MV-4-11 (cell line): Measurements from ENCODE around the gene MED19.
A peak's percentile ranks its signal among the peaks of the same experiment; 100 is the strongest.
"Not testable (repeated sequence)": the region's sequence is repeated elsewhere in the genome, so short reads cannot be mapped to it uniquely, and the experiment has no call there.

Experiments
- DNase-seq: peaks from one replicate; lab custom pipeline; 2025; lab: John Stamatoyannopoulos, UW

The MED19 gene

GRCh38 chr11:57704932-57705331, 7.1 kb downstream of the MED19 start:
- DNase-seq, result no peak

- no peak for DNase-seq
Observed at GRCh38 chr11:57703341-57703740, 8.7 kb downstream of the MED19 start.

GRCh38 chr11:57700425-57700824, 11.6 kb downstream of the MED19 start:
- no peak for DNase-seq

GRCh38 chr11:57699813-57700212, 12.2 kb downstream of the MED19 start:
- DNase-seq, result no peak

GRCh38 chr11:57698843-57699365, 13.1 kb downstream of the MED19 start:
- no peak for DNase-seq

GRCh38 chr11:57690474-57690873, 21.5 kb downstream of the MED19 start:
- DNase-seq, result not testable (repeated sequence)

- DNase-seq, result no peak
Observed at GRCh38 chr11:57681168-57681567, 30.8 kb downstream of the MED19 start.

- peak; percentile 28 for DNase-seq
Observed at GRCh38 chr11:57680552-57680874, 31.5 kb downstream of the MED19 start.

- no peak for DNase-seq
Observed at GRCh38 chr11:57679396-57679795, 32.6 kb downstream of the MED19 start.

- DNase-seq, result no peak
Observed at GRCh38 chr11:57675176-57675941, 36.7 kb downstream of the MED19 start.

GRCh38 chr11:57674251-57674650, 37.8 kb downstream of the MED19 start:
- DNase-seq, result peak; percentile 9

GRCh38 chr11:57668434-57668782, 43.6 kb downstream of the MED19 start:
- no peak for DNase-seq

GRCh38 chr11:57667736-57668433, 44.1 kb downstream of the MED19 start, which contains the start of gene ZDHHC5:
ZDHHC5 (plus strand) TSS chr11:57668114; CDS start chr11:57673091, 4,977 bp downstream.
- DNase-seq, result peak; percentile 98

GRCh38 chr11:57667117-57667735, 44.8 kb downstream of the MED19 start:
- DNase-seq, result peak; percentile 97

GRCh38 chr11:57663975-57664374, 48.0 kb downstream of the MED19 start:
- DNase-seq, result no peak

GRCh38 chr11:57662893-57663292, 49.1 kb downstream of the MED19 start:
- DNase-seq, result peak; percentile 21

GRCh38 chr11:57659669-57660068, 52.3 kb downstream of the MED19 start:
- no peak for DNase-seq

- DNase-seq, result peak; percentile 36
Observed at GRCh38 chr11:57658023-57658361, 54.0 kb downstream of the MED19 start.

GRCh38 chr11:57657194-57658022, 54.6 kb downstream of the MED19 start, which contains the start of gene CLP1:
CLP1 (plus strand) TSS chr11:57657762; CDS start chr11:57659477, 1,715 bp downstream.
- DNase-seq, result peak; percentile 97

- DNase-seq, result no peak
Observed at GRCh38 chr11:57656885-57657193, 55.2 kb downstream of the MED19 start.
